Mammary epithelial cell (primary cell): ENCODE results near the gene ACTL8.

Experiments
- EZH2 ChIP-seq: IDR thresholded peaks from 2 replicates; pipeline ENCODE4 v1.6.1; 2012; ENCODE audit warnings: low read length, inconsistent platforms, borderline replicate concordance
- TF ChIP-seq, protein P1 (sequence below), 2 donors: IDR thresholded peaks in 1 of 2; conservative IDR thresholded peaks in 1 of 2; 2 replicates each; pipeline ENCODE4 v1.5.1; 2011 to 2012; ENCODE audit warnings: inconsistent platforms in 2 of 2, low read length in 2 of 2, mild to moderate bottlenecking in 2 of 2, control low read depth in 1 of 2, low read depth in 1 of 2; ENCODE audit not compliant: insufficient read depth in 1 of 2; ENCODE audit errors: extremely low read depth in 1 of 2

DNA sequence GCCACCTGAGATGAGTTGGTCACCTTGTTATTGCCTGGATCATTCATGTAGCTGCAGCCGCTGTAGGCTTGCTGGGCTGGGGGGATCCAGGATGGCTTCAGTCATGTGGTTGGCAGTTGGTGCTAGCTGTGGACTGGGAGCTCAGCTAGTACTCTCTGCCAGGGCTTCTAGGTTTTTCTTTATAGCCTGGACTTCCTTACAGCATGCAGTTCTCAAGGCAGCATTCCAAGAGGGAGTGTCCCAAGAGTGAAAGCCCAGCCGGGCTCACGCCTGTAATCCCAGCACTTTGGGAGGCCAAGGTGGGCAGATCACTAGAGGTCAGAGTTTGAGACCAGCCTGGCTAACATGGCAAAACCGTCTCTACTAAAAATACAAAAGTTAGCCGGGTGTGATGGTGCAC, 23.7 kb upstream of the ACTL8 start:
- TF ChIP-seq, protein P1, sequence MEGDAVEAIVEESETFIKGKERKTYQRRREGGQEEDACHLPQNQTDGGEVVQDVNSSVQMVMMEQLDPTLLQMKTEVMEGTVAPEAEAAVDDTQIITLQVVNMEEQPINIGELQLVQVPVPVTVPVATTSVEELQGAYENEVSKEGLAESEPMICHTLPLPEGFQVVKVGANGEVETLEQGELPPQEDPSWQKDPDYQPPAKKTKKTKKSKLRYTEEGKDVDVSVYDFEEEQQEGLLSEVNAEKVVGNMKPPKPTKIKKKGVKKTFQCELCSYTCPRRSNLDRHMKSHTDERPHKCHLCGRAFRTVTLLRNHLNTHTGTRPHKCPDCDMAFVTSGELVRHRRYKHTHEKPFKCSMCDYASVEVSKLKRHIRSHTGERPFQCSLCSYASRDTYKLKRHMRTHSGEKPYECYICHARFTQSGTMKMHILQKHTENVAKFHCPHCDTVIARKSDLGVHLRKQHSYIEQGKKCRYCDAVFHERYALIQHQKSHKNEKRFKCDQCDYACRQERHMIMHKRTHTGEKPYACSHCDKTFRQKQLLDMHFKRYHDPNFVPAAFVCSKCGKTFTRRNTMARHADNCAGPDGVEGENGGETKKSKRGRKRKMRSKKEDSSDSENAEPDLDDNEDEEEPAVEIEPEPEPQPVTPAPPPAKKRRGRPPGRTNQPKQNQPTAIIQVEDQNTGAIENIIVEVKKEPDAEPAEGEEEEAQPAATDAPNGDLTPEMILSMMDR (conservative IDR thresholded peaks at IDR 0.05 in 1 of 2, IDR thresholded peaks at IDR 0.05 in 1 of 2; ENCODE audit: extremely low read depth in 1 of 2, insufficient read depth in 1 of 2, low read depth in 1 of 2, low read length in 2 of 2) = no peak
- TF ChIP-seq EZH2 = no peak
